Activated CD4-positive, alpha-beta T cell treated with anti-CD3 and anti-CD28 coated beads for 1 hour (primary cell): Measurements from ENCODE around the gene DHRS7C.
"Not testable (repeated sequence)": the region's sequence is repeated elsewhere in the genome, so short reads cannot be mapped to it uniquely, and the experiment has no call there.

Experiments
- DNase-seq: peaks from one replicate; pipeline ENCODE4 v3.0.0-alpha.2; 2020

DHRS7C gene

GRCh38 chr17:9810100-9810949 is 18.9 kb upstream of the DHRS7C start:
- no peak for DNase-seq

- DNase-seq, result no peak
Measured at GRCh38 chr17:9809409-9809808, 18.0 kb upstream of the DHRS7C start.

DNA sequence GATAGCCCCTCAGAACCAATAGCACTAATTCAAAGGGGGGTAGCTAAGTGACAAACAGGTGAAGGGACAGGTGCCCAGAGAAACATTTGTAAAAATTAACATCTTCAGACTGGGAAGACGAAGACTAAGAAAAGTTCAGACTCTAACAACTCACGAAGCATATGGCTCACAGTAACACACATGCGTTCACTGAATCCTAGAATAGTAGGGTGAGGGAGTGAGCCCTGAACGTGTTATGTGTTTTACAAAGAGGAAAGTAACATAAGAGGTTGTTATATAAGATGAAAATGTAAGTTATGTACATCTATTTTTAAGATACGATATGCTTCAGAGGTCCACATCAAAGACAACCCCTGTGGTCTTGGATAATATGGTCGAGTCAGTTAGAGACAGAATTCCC is 15.3 kb upstream of the DHRS7C start:
- DNase-seq, result no peak

GRCh38 chr17:9805769-9806168 is 14.4 kb upstream of the DHRS7C start:
- DNase-seq, result no peak

- no peak for DNase-seq
Measured at GRCh38 chr17:9802697-9803096, 11.3 kb upstream of the DHRS7C start.

GRCh38 chr17:9802294-9802693 is 10.9 kb upstream of the DHRS7C start:
- no peak for DNase-seq

DNA sequence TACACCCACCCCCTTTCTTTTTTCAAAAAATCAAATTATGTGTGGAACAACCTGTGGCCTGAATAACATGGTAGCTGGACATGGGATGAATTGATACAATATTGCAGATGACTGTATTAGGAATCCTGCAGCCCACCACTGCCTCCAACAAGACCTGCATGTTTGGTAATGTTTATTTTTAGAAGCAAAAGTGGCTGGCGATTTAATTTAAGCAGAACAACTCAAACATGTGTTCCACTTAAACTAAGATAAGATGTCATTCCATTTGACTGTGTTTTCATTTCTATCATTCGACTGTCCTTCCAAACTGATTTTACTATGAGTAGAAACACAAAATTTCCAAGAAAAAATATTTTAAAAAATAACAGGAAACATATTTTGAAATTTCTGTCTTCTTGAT is 10.1 kb upstream of the DHRS7C start:
- no peak for DNase-seq

- no peak for DNase-seq
Measured at GRCh38 chr17:9798724-9799123, 7.3 kb upstream of the DHRS7C start.

DNA sequence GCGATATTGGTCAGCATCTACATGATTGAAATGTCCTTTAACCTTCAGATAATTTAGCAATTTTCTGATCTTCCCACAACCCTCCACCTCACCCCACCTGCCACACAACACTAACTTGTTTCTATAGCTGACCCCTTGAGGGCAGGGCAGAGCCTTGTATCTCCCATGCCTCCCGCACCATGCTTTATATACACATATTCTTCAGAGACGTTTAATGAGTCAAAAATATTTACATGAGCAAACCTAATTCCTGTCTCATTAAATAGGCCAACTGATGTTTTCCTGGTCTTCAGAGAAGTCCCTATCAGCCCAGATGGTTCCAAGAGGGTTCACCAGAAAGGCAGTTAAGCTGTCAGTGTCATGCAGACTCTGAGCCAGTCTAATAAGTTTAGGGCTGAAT is 6.6 kb upstream of the DHRS7C start:
- DNase-seq, result no peak

DNA sequence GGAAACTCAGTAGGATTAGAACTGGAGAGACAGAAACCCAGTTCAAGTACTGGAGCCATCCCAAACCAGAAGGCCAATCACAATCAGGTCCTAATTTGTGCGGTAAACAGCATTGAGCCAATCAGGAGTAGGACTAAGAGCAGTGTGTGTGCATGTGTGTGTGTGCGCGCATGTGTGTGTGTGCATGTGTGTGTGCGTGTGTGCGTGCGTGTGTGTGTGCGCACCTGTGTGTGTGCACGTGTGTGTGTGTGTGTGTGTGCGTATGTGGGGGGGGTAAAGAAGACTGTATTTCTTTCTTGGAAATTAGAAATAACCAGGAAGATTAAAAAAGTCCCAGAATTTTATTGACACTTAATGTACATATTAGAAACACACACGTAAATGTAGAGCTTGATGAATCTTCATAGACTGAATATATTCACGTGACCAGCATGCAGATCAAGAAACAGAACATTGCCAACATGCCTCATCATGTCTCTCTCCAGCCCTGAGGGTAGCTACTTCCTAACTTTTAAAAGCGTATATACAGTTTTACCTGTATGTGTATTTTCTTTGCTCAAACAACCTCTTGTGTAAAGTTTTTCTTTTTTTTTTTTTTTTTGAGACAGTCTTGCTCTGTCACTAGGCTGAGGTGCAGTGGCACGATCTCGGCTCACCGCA is 919 bp upstream of the DHRS7C start:
- no peak for DNase-seq

GRCh38 chr17:9790316-9790715 is 1.1 kb downstream of the DHRS7C start:
- DNase-seq, result no peak

DNA sequence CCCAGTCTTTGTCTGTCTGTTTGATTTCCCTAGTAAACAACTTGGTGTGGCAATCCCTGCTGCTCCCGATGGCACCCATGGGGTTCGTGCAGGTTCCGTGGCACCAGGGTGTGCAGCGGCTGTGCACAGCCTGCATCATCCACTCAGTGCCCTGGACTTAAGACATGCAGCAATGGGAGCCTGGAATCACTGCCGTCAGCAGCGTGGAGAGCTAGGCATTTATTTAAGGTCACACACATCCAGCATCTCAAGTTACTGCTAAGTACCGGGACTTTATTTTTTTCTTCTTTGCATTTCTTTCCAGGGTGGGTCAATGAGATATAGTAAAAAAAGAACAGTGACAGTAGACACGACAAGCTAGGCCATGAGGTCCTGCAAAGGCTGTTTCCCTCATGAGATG is 2.8 kb downstream of the DHRS7C start:
- no peak for DNase-seq

DNA sequence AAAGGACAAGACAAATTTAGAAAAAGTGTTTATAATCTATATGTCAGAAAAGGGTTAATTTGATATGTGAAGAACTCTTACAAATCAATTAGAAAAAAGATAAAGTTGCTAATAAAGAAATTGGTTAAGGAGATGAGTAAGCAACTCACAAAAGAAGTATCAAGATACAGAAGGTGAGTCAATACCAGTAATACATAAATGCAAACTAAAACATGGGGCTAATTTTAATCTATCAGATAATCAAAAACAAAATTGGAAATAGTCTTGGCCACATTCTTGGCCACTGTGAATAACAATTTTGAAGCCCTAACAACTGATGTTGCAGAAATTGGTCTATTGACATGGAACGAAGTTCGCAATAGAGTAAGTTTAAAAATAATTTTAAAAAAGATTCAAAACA is 6.8 kb downstream of the DHRS7C start:
- DNase-seq, result no peak

- DNase-seq, result not testable (repeated sequence)
Measured at GRCh38 chr17:9783465-9783864, 7.9 kb downstream of the DHRS7C start.

- no peak for DNase-seq
Measured at GRCh38 chr17:9783050-9783449, 8.3 kb downstream of the DHRS7C start.

- DNase-seq, result no peak
Measured at GRCh38 chr17:9780552-9780951, 10.8 kb downstream of the DHRS7C start.

DNA sequence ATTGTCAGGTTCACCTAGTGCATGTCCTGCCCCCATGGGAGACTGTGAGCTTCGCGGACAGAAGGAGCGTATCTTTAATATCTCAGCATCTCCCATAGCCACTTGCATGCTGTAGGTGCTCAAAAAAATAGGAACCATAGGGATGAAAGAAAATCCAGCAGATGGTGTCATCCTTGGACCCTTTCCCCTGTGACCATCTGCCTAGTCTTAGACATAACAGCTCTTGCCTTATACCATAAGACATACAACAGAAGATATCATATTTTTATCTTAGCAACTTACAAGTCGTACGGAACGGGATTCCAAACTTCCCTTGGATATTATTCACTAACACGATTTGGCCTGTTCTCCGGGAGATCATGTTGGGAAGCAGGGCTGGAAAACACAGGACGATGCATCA is 14.5 kb downstream of the DHRS7C start:
- DNase-seq, result no peak

DNA sequence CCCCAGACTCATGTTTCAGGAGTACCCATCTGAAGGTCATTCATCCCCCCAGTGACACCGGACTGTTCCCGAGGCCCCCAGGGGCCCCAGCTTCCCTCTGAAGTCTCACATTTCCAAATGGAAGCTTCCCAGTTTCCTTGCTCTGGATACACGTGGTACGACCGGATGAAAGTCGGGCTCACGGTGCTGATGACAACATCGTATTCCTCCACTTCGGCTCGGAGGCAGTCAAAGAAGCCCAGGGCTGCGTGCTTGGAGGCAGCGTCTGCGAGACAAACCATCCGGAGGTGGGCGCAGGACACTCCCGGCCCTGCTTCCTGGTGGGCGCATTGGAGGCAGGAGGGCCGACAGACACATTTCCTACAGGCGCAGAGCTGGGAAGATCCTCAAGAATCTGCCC is 18.7 kb downstream of the DHRS7C start:
- no peak for DNase-seq

DNA sequence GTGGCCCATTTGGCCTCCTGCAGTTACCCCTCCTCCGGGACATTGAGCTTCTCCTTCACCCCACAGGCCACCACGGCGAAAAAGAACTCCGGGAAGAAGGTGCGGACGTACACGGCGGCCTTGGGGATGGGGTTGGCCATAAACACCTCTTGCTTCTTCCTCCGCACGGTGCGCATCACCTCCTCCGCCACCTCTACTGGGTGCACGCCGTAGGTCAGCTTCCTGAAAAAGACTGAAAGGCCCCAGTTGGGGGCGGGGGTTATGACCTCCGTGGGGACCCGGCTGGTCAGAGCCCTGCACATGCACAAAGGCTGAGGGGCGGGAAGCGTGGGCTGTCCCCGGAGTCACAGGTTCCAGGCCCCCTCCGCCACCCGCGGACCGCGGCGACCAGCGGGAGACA is 19.9 kb downstream of the DHRS7C start:
- no peak for DNase-seq

DNA sequence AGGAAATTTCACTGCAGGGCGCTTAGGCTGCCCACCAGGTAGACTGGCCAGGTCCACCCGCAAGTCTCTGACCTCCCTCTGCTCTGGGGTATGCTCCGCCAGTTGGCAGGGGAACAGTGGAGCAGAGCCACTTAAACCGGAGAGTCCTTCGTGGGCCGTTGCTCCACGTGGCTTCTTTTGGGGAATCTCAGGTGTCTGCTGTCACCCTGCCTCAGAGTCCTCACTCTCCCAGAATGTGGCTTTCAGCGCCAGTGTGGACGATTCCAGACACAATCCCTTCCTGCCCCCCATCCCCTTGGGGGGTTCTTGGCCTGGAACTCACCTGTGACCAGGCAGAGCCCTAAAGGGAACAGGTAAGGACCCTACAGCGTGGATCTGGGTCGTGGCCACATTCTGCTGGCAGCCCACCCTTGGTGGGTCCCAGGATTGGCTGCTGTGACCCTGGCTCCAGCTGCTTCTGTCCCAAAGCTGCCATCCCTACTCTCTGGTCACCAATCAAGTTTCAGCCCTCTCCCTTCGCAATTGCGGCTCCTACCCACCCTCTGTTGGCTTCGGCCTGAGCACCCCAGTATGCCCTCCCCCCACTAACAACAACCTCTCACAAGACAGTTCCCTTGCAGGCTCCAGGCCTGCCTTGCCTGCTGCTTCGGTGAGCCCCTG is 22.2 kb downstream of the DHRS7C start:
- no peak for DNase-seq

GRCh38 chr17:9768381-9768934 is 22.9 kb downstream of the DHRS7C start:
- no peak for DNase-seq

DNA sequence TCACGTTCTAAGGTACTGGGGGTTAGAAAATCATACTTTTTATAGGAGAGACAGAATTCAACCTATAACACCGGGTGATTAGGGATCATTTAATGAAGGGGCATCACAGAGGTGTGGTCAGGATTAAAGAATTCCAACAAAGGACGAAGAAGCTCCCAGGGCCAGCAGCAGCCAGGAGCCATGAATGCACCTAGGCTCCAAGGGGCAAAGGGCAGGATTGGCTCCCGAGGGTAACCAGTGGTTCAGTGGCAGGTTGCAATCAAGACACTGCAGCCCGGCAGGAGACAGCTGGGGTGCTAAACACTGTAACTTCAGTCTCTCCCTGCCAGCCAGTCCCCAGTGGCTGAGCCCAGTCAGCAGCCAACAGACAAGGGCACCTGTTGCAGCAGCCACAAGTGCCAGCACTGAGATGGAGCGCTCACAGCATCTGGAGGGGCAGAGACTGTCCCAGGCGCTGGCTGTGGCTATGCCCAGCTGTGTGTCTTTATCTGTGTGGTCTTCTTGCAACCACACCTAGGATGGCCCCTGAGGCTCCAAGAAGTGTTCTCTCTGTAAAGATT is 23.9 kb downstream of the DHRS7C start:
- DNase-seq, result no peak

- no peak for DNase-seq
Measured at GRCh38 chr17:9766970-9767369, 24.4 kb downstream of the DHRS7C start.
